NCI-H1105 (cell line): Measurements from ENCODE around the gene MGRN1.

Experiments
- DNase-seq: peaks from one replicate; lab custom pipeline; 2025; lab: John Stamatoyannopoulos, UW

The MGRN1 gene

GRCh38 chr16:4654011-4654963, 29.7 kb downstream of the MGRN1 start:
- DNase-seq, result no peak

- no peak for DNase-seq
These were observed 30.5 kb downstream of the MGRN1 start for GRCh38 chr16:4654964-4655590.

GRCh38 chr16:4655801-4656200, 31.2 kb downstream of the MGRN1 start:
- DNase-seq, result no peak

DNA sequence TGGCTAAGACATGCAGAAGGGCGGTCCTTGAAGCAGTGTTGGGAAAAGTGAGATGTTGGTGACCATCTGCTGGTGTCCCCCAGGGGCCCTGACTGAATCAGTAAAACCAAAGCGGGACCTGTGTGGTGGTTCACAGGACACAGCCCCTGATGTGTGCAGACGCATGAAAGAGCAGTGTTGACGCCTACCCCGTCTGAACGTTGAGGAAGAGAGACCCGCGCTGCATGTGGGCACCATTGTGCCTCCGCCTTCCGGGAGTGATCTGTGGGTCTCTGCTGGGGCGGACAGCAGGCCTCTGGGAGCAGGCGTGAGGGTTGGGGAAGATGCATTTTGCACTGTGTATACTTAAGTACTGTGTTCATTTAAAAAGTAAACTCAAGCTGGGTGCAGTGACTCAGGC, 31.6 kb downstream of the MGRN1 start:
- DNase-seq, result no peak

DNA sequence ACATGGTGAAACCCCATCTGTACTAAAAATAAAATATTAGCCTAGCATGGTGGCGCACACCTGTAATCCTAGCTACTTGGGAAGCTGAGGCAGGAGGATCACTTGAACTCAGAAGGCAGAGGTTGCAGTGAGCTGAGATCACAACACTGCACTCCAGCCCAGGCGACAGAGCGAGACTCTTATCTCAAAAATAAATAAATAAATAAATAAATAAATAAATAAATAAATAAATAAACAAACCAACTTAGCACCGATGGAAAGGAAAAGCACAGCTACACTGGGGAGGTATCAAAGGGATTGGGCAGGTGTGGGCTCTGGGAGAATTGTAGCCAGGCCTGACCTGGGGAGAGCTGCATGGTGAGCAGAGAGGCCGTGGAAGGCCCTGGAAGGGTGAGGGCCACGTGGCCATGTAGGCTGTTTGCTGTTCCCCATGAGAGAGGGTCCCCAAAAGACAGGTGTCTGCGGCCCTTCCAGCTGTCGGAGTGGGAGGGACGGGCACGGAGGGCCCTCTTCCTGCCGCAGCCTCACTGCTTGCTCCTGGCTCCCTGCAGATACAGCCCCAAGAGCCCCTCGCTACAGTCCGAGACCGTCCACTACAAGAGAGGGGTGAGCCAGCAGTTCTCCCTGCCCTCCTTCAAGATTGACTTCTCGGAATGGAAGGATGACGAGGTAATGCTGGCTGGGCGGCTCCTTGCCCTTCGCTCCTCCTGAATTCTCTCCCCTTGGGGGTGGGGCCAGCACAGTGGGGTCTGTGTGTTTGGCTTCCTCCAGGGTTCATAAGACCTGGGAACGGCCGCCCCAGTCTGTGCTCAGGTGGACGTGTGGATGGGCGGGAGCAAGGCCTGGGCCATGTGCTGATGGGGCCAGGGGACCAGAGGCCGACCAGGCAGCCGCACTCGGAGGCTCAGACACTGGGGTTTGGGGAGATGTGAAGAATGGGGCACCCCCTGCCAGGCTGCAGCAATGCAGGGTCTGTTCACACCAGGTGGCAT, 32.4 kb downstream of the MGRN1 start:
- DNase-seq, result no peak

DNA sequence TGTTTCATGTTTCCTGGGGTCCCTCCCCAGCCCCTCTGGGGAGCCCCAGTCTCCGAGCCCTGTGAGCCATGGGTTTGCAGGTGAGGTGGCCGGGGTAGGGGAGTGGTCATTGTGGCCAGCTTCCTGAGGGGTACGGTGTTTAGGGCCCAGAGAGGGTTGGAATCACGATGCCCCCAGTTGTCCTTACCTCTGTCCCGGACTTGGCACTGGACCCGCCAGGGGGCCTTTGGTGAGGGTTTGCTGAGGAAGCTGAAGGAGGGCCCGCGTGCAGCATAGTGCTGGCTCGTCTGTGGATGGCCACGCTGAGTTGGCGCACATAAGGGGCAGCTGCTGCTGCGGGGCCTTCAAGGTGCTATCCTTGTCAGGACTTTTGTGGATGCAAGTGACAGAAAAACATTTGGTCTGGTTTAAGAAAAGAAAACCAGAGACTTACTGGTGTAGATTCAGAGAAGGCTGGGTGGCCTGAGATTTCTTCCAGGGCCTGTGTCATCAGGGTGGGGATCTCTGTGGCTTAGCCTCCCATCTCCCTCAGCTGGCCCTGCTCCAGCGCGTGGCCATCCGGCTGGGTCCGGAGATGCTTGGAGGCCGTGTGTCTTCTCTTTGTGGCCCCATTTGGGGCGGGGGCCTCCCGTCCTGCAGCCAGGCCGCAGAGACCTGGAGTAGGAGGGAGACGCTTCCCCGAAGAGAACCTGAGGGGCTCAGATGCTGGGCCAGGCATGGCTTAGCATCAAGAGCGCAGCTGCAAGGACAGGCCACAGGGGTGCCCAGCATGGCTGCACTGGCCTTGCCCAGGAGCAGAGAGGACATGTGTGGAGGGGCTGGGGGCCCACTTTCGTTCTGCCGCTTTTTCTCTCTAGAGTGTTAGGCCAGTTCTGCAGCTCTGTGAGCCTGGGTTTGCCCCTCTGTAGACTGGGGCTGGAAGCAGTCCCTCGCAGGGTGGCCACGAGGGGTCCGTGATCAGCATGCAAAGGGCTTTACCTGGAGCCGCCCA, 35.0 kb downstream of the MGRN1 start:
- no peak for DNase-seq

DNA sequence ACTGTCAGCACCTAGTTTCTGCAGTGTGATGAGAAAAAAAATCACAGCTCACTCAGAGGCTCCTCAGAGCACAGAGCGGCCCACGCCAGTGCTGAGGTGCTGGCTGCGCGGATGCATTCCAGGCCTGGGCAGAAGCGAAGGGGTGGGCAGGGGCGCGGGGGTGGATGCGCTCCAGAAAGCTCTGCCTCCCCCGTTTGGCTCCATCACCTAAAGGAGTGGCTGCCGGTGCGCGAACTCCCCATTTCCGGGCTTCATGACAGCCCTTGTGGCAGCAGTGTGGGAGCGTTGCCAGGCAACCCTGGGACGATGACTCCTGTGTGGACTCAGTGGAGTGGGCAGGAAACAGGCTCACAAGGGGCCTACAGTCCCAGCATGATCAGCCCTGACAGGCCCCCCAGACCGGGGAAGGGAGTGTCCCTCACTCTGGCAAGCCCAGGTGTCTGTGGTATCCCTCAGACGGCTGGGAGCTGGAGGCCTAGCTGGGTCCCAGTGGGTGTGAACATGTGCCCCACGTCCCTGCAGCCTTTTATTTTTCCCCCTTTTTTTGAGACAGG, 35.9 kb downstream of the MGRN1 start:
- DNase-seq, result no peak

GRCh38 chr16:4661661-4662060, 37.0 kb downstream of the MGRN1 start:
- DNase-seq, result no peak

GRCh38 chr16:4663465-4663776, 38.8 kb downstream of the MGRN1 start:
- DNase-seq, result no peak

DNA sequence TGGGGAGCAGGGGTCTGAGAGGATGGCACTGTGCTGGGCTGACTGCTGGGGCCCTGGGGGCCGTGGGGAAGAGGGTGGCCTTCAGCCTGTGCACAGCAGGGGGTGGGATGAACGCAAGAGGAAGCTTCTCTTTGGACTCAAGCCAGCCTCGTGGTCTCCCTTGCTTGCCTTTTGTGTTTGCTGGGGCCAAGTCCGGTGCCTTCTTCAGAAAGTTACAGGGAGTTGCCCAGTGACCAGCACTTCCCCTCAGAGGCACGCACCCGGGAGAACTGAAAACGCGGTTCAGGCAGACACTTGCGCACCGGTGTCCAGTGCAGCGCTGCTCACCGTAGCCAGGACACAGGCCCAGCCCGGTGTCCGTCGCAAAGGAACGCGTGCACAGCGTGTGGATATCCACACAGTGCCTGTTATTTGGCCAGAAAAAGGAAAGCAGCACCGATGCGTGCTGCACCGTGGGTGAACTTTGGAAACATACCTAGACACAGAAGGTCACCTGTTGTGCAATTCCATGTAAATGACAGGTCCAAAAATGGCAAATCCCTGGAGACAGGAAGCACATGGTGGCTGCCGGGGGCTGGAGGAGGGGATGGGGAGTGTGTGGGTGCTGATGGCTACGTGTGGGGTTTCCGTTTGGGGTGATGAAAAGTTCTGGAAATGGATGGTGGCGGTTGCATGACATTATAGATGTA, 39.3 kb downstream of the MGRN1 start:
- no peak for DNase-seq

GRCh38 chr16:4664538-4665418, 40.2 kb downstream of the MGRN1 start:
- DNase-seq, result no peak

DNA sequence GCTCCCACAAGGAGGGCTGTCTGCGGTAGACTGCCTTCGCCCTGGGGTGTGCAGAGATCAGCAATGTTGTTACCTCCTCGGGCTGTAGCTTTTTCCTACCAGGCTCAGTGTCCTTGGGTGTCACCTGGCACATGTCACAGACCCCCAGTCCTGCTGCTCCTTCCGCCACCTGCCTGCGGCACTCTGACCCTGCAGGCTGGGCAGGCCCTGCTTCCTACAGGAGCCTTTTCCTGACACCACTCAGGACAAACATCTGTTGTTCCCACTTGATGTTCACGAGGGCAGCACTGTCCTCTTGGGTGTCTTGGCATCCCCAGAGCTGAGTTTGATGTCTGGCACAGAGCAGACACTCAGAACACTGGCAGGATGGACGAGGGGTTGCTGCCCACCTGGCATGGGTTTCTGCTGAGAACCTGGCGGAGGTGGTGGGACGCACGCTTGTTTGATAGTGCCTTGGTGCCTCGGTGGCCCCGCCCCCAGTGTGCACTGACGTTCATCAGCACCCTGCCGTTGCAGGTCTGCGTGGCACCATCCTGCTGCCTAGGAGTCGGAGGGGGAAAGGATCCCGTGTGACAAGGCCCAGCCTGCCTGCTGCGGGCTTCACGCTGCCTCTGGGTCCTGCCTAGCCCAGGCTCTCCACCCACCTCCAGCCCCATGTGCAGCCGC, 42.0 kb downstream of the MGRN1 start:
- DNase-seq, result no peak

DNA sequence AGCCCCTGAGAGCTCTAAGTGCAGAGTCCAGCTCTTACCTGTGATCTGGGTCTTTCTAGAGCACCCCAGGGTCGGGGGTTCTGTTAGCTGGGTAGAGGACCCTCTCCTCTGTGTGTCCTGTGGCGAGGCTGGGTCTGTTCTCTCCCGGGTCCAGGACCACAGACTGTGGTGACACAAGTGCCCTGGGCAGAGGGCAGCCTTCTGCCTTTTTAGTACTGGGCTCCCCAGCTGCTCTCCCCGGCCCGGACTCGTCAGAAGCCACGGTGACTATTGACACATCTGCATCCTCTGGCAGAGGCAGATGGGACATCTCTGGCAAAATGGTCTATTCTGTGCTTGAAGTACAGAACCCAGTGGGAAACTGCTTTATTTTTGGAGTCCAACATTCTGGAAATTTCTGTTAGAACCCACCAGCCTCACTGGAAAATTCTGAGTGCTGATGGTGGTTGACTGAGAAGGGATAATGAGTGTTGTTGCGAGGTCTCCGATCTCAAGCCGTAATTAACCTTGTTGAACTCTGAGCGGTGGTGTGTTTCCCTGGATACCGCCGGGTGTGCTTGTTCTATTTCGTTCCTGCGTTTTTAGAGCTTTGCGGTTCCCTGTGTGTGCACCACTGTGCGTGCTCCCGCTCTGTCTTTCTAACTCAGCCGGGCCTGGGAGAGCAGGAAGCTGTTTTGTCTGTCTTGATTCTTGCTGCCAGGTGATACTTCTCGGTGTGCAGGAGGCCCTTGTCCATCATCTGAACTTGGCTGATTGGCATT, 42.8 kb downstream of the MGRN1 start:
- DNase-seq, result no peak

GRCh38 chr16:4668313-4668960, 43.8 kb downstream of the MGRN1 start:
- DNase-seq, result no peak

DNA sequence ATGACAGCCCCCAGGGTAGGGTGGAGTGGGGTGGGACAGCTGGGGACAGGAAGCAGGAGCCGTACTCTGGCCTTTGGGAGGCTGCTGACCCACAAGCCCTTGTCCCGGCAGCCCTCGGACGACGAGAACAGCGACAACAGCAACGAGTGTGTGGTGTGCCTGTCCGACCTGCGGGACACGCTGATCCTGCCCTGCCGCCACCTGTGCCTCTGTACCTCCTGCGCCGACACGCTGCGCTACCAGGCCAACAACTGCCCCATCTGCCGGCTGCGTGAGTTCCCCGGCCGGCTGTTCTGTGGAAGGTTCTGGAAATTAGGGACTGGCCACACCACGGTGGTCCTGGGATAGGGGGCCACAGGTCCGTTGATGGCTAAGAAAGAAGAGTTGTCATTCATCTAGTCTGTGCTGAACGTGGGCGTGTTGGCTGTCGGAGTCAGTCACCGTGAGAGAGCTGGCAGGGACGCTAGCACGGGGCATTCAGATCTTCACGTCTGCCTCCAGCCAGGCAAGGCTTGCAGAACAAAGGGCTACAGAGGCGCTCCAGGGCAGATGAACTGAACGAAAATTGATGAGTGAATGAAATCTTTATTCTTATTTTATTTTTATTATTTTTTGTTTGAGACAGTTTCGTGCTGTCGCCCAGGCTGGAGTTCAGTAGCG, 48.9 kb downstream of the MGRN1 start:
- no peak for DNase-seq

DNA sequence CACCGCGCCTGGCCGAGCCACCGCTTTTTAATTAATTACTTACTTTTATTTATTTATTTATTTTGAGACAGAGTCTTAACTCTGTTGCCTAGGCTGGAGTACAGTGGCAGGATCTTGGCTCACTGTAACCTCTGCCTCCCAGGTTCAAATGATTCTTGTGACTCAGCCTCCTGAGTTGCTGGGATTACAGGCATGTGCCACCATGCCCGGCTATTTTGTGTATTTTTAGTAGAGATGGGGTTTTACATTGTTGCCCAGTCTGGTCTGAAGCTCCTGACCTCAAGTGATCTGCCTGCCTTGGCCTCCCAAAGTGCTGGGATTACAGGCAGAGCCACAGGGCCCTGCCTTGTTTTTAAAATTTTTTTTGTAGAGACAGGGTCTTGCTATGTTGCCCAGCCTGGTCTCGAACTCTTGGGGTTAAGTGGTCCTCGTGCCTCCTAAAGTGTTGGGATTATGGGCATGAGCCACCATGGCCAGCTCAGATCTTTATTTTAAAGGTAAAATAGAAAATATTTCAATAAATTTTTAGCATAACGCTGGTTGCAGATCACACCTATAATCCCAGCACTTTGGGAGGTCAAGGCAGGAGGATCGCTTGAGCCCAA, 50.4 kb downstream of the MGRN1 start:
- DNase-seq, result no peak
